ENCODE data around the gene CRYBB1.

The CRYBB1 gene

DNA sequence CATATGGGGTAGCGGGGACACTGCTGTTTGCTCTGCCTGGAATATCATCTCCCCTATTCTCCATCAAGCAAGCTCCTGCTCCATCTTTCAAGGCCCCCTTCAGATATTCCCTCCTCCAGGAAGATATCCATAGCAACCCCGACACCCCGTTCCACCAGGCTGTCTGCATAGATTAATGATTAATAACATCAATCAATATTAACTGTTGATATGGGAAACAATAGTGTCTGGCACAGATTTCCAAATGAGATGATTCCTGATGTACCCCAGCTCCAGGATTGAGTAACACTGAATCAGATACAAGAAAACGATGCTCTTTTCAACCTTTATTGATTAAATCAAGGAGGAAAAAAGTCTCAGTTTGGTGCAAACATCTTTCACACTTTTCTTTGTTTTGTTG, 20.3 kb downstream of the CRYBB1 start:
- Histone ChIP-seq H3K27ac (no peak overlapping the region), H2AFZ (no peak overlapping the region), H3K9me3 (ENCODE audit: control insufficient read depth, low read length) (no peaks in the 10 kb centered on the region), H3K4me2 (ENCODE audit: low read length) (no peak overlapping the region), H3K9ac (no peak overlapping the region), H3K4me1 (no peaks in the 10 kb centered on the region), H3K79me2 (no peaks in the 10 kb centered on the region), H3K4me3 (ENCODE audit: low read depth, low read length) (no peak overlapping the region), H3K36me3 (ENCODE audit: control insufficient read depth, insufficient read depth, low read length) (no peaks in the 10 kb centered on the region), H3K27me3 (ENCODE audit: control insufficient read depth, insufficient read depth, low read length) (no peaks in the 10 kb centered on the region)
- TF ChIP-seq, protein P1, sequence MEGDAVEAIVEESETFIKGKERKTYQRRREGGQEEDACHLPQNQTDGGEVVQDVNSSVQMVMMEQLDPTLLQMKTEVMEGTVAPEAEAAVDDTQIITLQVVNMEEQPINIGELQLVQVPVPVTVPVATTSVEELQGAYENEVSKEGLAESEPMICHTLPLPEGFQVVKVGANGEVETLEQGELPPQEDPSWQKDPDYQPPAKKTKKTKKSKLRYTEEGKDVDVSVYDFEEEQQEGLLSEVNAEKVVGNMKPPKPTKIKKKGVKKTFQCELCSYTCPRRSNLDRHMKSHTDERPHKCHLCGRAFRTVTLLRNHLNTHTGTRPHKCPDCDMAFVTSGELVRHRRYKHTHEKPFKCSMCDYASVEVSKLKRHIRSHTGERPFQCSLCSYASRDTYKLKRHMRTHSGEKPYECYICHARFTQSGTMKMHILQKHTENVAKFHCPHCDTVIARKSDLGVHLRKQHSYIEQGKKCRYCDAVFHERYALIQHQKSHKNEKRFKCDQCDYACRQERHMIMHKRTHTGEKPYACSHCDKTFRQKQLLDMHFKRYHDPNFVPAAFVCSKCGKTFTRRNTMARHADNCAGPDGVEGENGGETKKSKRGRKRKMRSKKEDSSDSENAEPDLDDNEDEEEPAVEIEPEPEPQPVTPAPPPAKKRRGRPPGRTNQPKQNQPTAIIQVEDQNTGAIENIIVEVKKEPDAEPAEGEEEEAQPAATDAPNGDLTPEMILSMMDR (IDR thresholded peaks at IDR 0.05): no peak

- Histone ChIP-seq H3K27ac (no peak overlapping the region), H2AFZ (no peak overlapping the region), H3K36me3 (ENCODE audit: control insufficient read depth, insufficient read depth, low read length) (no peaks in the 10 kb centered on the region), H3K4me2 (ENCODE audit: low read length) (no peak overlapping the region), H3K27me3 (ENCODE audit: control insufficient read depth, insufficient read depth, low read length) (no peaks in the 10 kb centered on the region), H3K4me1 (no peaks in the 10 kb centered on the region), H3K9ac (no peak overlapping the region), H3K79me2 (no peaks in the 10 kb centered on the region), H3K9me3 (ENCODE audit: control insufficient read depth, low read length) (no peaks in the 10 kb centered on the region), H3K4me3 (ENCODE audit: low read depth, low read length) (no peak overlapping the region)
- TF ChIP-seq, protein P1 (IDR thresholded peaks at IDR 0.05): no peak
These were observed 20.8 kb downstream of the CRYBB1 start for GRCh38 chr22:26597026-26597425.

GRCh38 chr22:26593763-26594162, 24.1 kb downstream of the CRYBB1 start:
- TF ChIP-seq, protein P1 (IDR thresholded peaks at IDR 0.05): no peak
- no peaks in the 10 kb centered on the region for H3K79me2 ChIP-seq
- H3K4me1 ChIP-seq: no peaks in the 10 kb centered on the region
- no peak overlapping the region for H3K4me2 ChIP-seq (ENCODE audit: low read length)
- H3K9ac ChIP-seq: no peak overlapping the region
- H3K4me3 ChIP-seq (ENCODE audit: low read depth, low read length): no peak overlapping the region
- H3K27ac ChIP-seq: no peak overlapping the region
- no peaks in the 10 kb centered on the region for H3K27me3 ChIP-seq (ENCODE audit: control insufficient read depth, insufficient read depth, low read length)
- no peaks in the 10 kb centered on the region for H3K36me3 ChIP-seq (ENCODE audit: control insufficient read depth, insufficient read depth, low read length)
- no peak overlapping the region for H2AFZ ChIP-seq
- H3K9me3 ChIP-seq (ENCODE audit: control insufficient read depth, low read length): no peaks in the 10 kb centered on the region

DNA sequence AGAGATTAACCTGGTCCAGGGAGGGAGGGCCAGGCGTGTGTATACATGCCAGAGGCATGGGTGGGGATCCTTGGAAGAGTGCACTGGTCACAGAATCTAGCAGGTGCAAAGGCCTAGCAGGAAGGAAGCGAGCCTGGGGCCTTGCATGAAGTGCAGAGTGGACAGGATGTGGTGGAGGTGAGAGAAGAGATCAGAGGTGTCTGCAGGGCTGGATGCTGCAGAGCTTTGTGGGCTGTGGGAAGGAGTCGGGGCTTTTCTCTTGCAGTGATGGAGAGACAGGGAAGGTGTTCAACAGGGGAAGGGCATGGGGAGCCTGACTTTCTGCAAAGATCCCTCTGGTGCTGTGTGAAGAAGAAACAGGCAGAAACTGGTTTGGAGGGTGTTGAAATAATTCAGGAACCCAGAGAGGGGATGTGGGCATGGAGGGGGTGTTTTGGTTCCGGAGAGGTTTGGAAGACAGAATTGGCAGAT, 25.4 kb downstream of the CRYBB1 start:
- H3K27ac ChIP-seq: no peak overlapping the region

More for the DNA sequence above, 25.4 kb downstream of the CRYBB1 start:
- Histone ChIP-seq H3K4me1 (no peaks in the 10 kb centered on the region), H3K4me2 (ENCODE audit: low read length) (no peak overlapping the region), H3K9me3 (ENCODE audit: control insufficient read depth, low read length) (no peaks in the 10 kb centered on the region), H3K27me3 (ENCODE audit: control insufficient read depth, insufficient read depth, low read length) (no peaks in the 10 kb centered on the region), H3K4me3 (ENCODE audit: low read depth, low read length) (no peak overlapping the region), H2AFZ (no peak overlapping the region), H3K9ac (no peak overlapping the region), H3K79me2 (no peaks in the 10 kb centered on the region), H3K36me3 (ENCODE audit: control insufficient read depth, insufficient read depth, low read length) (no peaks in the 10 kb centered on the region)
- TF ChIP-seq, protein P1 (IDR thresholded peaks at IDR 0.05): no peak
